Limb (tissue), 2 donors: ENCODE results near the gene RAB11FIP3.
A peak's percentile ranks its signal among the peaks of the same experiment; 100 is the strongest.

Experiments
- DNase-seq, 2 donors: peaks; one replicate each; pipeline ENCODE4 v3.0.0-alpha.2; 2016; ENCODE audit errors: extremely low spot score in 2 of 2

RAB11FIP3 gene

DNA sequence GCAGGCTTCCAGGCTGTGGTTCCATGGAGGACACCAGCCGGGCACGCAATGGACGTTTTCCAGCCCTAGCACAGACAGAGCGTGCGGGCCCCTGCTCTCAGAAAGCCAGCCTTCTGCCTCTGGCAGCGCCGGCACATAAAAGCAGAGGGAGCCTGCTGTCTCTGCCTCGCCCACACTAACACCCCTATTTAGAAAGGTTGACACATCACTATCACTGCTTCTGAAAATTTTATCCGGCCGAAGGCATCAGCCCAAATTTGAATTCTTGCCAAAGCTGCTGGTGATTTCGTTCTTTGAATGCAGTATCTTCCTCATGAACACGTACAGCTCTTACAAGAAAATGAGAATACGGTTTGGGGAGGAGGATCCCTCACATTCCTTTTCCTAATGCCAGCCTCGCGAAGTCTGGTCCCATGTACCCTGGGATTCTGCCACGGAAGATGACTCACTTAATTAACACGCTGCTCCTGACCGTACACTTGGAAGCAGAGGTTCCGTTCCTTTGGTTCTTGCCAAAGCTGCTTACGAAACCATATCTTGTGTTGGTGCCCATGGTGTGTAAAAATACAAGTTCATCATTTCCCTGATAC lies 1.3 kb upstream of the RAB11FIP3 start:
- DNase-seq: no peak

DNA sequence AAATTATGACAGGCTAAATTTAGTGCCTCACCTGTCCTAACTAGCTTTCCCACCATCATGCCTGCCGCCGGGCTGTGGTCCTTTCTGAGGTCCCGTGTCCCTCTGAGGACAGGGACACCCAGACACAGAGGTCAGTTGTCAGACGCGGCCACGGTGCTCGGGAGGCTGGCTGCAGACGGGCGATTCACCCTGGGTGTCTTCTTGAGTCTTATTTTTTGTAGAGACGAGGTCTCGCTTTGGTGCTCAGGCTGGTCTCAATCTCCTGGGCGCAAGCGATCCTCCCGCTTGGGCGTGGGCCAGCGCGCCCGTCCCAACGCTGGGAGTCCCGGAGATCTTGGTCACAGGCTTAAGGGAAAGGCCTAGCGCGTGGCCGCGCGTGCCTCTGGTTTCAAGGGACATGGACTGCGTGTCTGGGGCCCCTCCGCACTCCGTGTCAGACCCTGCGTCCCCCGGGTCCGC lies 797 bp upstream of the RAB11FIP3 start:
- DNase-seq: peak in 1 of 2 donors; percentile 51

DNA sequence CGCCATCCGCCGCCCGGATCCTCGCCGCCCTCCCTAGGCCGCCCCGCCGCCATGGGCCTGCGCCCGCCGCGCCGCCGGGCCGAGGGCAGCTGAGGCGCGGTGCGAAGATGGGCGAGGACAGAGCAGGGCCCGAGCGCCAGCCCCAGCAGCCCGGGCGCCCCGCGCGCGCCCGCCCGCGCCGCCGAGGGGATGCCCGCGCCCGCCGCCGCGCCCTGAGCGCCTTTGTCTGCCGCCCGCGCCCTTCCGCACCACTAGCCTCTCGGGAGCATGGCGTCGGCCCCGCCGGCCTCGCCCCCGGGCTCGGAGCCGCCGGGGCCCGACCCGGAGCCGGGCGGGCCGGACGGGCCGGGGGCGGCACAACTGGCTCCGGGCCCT lies 278 bp downstream of the RAB11FIP3 start:
- DNase-seq: no peak

DNA sequence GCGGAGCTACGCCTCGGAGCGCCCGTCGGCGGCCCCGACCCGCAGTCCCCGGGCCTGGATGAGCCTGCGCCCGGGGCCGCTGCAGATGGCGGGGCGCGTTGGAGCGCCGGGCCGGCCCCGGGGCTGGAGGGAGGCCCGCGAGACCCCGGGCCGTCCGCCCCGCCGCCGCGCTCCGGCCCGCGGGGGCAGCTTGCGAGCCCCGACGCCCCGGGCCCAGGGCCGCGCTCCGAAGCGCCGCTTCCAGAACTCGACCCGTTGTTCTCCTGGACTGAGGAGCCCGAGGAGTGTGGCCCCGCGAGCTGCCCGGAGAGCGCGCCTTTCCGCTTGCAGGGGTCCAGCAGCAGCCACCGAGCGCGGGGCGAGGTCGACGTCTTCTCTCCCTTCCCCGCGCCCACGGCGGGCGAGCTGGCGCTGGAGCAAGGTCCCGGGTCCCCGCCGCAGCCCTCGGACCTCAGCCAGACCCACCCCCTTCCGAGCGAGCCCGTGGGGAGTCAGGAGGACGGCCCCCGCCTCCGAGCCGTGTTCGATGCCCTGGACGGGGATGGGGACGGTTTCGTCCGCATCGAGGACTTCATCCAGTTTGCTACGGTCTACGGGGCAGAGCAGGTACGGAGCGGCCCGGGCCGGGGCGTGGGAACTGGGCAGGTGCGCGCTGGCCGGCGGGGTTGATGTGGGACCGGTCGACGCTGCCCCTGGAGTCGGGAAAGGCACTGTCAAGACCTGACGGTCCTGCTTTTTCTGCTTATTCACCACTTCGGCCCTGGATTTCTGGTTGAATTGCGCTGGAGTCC lies 861 bp downstream of the RAB11FIP3 start:
- DNase-seq: peak in 1 of 2 donors; percentile 49

DNA sequence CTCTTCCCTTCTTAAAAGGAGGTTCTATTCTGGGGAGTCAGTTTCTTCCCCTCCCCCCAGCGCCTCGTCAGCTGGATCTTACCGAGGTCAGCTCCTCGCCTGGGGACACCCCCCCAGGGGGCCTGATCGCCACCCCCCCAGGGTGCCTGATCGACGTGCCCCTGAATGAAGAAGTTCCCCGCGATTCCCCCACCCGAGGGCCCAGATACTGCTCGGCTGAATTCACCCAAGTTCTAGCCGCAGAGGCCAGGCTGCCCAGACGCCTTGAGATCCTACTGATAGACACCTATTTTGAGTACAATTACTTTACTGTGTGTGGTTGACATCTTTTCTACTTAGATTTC lies 1.4 kb downstream of the RAB11FIP3 start:
- no peak for DNase-seq

DNA sequence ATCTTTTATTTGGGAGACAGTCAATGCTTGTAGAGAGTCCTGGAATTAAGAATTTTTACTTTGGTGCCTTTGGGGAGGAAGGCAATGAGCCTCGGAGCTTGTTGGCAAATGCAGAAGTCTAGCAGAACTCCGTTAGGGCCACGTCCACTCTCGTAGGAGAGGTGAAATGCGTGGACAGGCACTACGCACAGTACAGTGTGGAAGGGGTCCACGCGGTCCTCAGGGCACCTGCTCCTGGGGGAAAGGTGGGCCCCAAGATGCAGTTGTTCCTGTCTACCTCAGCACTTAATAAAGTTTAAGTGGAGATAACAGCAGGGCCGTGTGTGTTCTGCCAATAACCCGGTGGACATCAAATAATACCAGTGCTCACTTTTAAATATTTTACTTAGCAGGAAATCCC lies 1.8 kb downstream of the RAB11FIP3 start:
- no peak for DNase-seq

DNA sequence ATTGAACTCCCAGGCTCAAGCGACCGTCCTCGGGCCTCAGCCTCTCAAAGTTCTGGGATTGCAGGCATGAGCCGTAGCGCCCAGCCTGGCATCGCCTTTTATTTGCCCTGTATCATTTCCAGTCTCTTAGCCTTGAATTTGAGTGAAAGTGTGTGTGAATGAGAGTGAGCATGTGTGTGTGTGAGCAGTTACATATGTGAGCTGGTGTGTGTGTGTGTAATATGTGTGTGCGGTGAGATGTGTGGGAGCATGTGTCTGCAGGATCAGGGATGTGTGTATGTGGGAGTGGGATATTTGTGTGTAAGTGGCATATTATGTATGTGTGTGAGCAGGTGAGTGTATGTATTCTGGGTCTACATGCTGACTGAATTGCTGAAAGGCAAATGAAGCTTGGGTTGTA lies 5.5 kb downstream of the RAB11FIP3 start:
- no peak for DNase-seq

DNA sequence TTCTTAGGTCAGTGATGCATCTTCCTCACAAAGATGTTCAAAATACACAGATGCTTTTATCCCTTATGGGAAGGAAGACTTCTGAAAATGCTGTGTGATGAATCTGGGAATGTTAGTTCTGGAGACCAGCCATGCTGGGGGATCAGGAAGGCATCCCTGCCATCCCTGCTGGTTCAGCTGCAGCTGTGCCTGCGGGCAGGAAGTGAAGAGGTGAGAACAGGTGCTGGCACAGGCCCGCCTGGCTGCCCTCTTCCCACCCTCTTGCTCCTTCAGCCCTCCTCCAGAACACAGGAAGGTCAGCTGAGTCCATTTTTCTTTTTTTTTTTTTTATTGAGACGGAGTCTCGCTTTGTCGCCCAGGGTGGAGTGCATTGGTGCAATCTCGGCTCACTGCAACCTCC lies 15.2 kb downstream of the RAB11FIP3 start:
- DNase-seq: peak in 1 of 2 donors; percentile 36

DNA sequence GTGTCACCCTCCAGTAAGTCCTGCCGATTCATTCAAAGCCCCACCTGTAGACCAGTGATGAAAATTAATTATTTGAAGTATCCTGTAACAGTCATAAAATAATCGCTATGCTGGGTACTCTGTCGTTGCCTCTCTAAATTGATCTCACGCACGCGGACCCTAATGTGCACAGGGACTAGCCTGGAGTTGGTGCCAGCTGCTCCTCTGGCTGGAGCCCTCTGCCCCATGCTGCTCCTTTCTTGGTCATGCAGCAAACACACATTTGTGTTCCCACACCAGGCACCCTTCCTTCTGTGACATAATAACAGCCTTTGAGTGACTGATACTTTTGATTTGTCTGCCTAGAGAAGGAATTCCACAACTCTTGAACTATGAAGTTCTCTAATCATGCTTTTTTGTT lies 16.0 kb downstream of the RAB11FIP3 start:
- no peak for DNase-seq

DNA sequence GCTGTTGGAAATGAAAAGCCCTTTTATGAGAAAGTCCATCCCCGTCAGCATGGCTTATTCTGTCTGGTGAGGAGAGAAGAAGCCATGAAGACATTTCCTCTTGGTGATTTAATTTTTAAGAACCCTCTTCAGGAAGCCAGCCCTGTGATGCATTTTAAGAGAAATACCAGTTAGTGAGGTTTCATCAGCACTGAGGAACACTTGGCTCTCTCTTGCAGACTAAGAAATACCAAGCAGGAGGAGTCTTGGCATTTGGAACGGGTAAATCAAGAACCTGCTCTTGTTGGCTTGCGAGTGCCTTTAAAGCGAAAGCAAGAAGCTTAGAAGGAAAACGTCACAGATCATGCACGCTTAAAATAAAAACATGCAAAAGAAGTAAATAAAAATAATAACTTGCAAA lies 17.5 kb downstream of the RAB11FIP3 start:
- no peak for DNase-seq

DNA sequence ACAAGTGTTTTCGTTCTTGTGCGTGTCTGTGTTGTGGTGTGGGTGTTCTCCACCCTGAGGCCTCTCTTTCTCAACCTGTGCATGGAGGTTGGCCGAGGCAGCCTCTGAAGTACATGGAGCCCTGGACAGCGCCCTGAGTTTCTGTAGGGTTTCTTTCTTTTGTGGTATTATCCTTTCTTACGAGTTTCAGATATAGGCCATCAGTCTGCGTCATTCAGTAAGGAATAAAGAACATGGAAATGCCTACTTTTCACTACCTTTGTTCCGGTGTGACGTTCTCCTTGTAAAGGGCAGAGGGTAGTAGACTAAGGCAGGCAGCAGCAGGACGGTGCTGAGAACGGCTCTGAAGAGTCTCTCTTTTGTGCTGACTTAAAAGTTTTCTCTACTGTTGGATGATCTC lies 18.6 kb downstream of the RAB11FIP3 start:
- DNase-seq: no peak

DNA sequence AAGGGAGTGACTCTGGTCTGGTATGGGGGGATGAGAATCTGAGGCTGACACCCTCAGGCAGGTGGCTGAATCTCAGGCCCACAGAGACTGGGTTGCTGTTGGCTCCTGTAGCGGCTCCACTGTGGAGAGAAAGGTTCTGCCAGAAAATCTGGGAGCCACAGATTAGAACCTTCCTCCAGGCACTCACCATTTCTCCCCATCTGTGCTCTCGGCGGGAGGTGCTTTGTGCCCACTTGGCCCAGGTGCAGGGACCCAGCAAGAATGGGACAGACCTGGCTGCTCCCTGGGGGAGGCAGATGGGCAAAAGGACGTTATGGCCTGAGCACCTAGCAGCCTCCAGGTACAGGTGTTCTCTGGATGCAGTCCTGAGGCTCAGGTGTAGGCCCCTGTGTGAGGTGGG lies 20.1 kb downstream of the RAB11FIP3 start:
- no peak for DNase-seq

DNA sequence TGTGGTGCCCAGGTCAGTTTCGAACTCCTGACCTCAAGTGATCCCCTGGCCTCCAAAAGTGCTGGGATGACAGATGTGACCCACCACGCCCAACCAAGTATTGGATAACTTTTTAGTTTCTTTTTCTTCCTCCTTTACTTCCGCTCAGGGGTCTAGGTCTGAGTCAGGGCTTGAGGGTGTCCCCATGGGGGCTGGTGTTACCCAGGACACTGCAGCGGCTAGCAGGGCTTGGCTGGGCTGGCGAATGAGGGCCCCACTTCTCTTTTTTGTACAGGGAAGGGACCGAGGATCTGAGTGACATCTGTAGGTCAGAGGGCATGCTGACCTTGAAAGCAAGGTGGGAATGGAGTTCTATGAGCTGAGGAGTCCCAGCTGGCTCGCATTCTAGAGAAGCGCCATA lies 24.9 kb downstream of the RAB11FIP3 start:
- DNase-seq: no peak

DNA sequence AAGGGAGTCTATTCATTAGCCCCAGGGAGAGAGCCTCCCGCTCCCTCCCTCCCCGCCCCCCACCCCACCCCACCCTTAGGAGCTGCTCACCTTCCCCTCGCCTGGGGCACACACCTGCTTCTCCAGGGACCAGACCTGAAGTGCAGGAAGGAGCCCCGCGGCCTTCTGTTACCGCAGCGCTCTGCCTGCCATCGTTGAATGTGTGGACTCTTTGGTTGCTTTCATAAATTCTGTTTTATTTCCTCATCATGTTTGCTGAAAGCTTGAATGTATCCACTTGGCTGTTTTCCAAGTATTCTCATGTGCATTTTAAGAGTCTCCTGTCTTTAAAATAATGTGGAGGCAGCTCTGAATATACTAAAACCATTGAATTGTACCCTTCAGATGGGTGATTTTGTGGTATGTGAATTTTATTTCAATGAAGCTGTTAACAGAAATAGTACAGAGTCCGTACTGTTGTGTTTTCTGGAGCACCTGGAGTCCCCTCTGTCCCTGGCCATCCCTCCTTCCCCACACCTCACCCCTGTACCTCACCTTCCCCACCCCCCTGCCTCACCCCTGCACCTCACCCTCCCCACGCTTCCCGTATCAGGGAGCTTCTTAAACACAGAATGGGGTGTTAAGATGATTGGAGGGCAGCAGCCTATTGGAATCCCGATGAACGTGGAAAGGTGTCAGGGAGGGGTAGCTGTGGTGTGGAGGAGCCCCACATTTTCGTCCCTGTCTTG lies 25.5 kb downstream of the RAB11FIP3 start:
- DNase-seq: no peak

DNA sequence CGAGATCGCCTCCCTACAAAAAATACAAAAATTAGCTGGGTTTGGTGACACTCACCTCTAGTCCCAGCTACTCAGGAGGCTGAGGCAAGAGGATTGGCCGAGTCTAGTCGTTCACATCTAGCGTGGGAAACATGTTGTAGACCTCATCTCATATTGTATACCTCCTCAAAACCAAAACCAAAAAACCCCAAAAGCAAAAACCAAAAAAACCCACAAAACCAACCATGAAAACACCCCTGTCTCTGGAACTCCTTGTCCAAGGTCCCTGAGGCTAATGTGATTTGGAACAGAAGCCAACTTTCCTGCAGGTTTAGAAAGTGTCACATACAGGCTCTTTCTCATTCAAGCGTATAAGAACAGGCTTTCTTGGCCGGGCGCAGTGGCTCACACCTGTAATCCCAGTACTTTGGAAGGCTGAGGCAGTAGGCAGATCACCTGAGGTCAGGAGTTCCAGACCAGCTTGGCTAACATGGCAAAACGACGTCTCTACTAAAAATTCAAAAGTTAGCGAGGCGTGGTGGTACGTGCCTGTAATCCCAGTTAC lies 29.0 kb downstream of the RAB11FIP3 start:
- DNase-seq: no peak

DNA sequence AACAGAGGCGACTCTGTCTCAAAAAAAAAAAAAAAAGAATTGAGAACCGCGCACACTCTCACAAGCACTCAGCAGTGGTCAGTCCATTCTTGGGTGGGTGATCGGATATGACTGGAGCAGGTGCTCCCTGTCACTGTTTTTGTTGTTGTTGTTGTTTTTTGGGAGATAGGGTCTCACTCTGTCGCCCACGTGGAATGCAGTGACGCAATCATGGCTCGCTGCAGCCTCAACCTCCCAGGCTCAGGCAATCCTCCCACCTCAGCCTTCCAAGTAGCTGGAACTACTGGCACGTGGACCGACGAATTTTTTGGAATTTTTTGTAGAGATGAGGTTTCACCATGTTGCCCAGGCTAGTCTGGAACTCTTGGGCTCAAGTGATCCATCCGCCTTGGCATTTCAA lies 30.0 kb downstream of the RAB11FIP3 start:
- DNase-seq: no peak

DNA sequence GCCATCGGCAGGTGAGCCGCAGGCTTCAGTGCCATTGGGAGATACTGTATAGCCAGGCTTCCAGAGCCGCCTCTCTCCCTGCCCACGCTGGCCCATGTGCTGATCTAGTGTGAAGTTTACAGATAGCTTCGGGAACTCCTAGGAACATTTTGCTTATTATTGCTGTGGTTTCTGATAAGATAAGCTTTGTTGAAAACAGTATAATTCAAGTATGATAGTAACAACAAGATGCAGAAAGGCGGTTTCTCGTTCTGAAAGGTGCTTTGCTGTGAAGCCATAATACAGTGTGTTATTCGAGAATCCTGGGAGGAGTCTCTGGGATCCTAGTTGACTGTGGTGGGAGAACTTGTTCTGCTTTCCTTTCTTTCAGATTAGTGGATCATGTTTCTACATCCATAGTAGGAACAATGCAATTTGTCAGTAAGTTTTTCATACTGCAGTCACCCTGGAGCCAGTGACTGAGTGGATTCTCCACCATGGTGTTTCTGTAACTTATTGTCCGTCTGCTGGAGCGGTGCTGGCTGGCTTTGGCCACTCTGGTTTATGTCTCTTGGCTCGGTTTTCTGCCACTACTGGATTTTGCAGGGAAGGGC lies 31.5 kb downstream of the RAB11FIP3 start:
- DNase-seq: peak in 1 of 2 donors; percentile 36

DNA sequence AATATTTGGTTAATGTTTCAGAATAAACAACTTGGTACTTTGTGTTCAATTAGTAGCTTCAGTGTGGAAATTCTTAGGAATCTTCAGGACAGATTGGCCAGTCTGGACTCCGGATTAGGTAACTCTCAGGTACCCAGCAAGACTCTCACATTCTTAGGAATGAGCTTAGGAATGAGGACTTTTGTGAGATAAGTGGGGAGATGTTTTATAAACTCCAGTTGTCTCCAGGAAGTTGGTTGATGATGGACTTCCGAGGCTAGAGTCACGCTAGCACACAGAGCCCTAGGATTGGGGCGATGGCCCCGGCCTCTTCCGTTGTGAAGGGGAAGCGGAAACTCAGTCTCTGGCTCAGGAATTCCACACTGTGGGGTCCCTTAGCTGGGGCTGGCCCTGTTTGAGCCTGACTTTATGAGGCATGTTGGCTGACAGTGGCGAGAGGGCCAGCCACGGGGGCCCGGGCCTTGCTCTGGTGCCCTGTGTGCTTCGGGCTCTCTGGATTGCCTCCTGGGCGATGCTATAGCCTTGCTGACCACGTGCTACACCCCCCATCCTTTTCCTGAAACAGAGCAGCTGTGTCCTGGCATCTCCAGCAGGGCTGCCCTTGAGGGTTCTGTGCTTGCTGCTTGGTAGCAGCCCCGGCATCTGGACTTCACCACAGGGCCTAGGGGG lies 32.4 kb downstream of the RAB11FIP3 start:
- DNase-seq: peak; percentile 37 to 45

DNA sequence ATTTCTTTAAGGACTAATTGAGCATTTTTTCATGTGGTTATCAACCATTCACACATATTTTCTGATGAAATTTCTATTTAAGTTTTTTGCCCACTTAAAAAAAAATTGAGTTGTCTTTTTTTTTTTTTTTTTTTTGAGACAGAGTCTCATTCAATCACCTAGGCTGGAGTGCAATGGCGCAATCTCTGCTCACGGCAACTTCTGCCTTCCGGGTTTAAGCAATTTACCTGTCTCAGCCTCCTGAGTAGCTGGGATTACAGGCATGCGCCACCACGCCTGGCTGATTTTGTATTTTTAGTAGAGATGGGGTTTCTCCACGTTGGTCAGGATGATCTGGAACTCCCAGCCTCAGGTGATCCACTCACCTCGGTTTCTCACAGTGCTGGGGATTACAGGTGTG lies 34.3 kb downstream of the RAB11FIP3 start:
- no peak for DNase-seq

DNA sequence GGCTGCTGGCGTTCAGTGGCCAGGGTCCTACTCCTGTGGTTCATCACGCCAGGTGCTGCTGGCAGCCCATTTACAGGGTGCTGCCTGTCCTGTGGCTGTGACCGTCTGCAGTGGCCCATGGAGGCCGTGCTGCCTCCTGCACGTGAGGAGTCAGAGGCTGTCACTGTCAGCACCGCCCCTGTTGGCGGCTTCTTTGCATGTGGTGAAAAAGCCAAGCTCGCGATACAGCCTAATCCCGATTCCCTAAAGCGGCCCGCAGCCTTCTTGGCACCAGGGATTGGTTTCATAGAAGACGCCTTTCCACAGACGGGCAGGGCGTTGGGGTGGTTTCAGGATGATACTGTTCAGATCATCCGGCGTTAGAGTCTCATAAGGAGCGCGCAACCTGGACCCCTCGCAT lies 35.3 kb downstream of the RAB11FIP3 start:
- no peak for DNase-seq

DNA sequence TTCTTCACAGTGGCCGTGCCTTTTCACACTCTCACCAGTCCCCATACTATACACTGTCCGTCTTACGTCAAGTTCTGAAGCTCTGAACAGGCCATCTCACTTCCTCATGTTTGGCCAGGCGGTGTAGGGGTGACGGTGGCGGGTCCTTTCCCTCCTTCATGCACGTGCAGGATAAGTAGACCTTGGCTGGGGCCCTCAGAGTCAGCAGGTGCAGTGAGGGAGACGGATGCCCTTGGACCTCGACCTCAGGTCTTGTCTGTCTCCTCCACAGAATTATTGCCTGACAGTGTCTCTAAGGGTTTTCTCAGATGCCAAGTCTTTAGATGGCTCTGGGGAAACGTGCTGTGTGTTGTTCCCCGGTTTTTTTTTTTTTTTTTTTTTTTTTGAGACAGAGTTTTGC lies 37.6 kb downstream of the RAB11FIP3 start:
- no peak for DNase-seq
